HCT116 (cell line): Measurements from ENCODE around the gene EDN1. TPM values are rescaled to one million over a fixed set of nuclear protein-coding genes. Genes with fewer than 3 reads are reported as not detected.

ENCODE experiments used
- ATAC-seq: fragments of 200-7000 bp; cut with Tn5 transposase; 2 replicates; pipeline ENCODE4 v1.9.1; 2020; ENCODE audit warnings: mild to moderate bottlenecking, moderate library complexity
- BruUV-seq: library from RNA; stranded (reverse); fragments of 400-500 nt; replicated peaks from 2 replicates; lab custom pipeline; 2021; lab: Mats Ljungman, UMichigan
- CTCF ChIA-PET: fragments of 300-600 bp; sonication (Branson Sonifier 250); formaldehyde crosslinking; loops from one replicate; lab custom pipeline; 2021; ENCODE audit warnings: antibody characterized with exemption; lab: Charles Lee
- POLR2A ChIA-PET: fragments of 300-600, 350-600 bp; sonication (Branson Sonifier 250); formaldehyde crosslinking; loops from one replicate; lab custom pipeline; 2021; ENCODE audit warnings: antibody characterized with exemption; lab: Charles Lee
- RAD21 ChIA-PET, 2 experiments: fragments of 300-600 bp; sonication (Branson Sonifier 250); formaldehyde crosslinking; loops; one replicate each; lab custom pipeline; 2023; ENCODE audit warnings: low total read pairs in 2 of 2; ENCODE audit not compliant: uncharacterized antibody in 2 of 2, unreplicated experiment in 2 of 2, low non-redundant PET in 1 of 2; lab: Charles Lee
- DNase-seq: peaks from one replicate; pipeline ENCODE4 v3.0.0-alpha.2; 2010; ENCODE audit warnings: low read depth, low spot score
- H2AFZ ChIP-seq: fragments of 200-600 bp; shearing (Covaris generic), sonication (generic); 2 replicates; pipeline ENCODE4 v1.6.1; 2017; ENCODE audit warnings: low read depth, mixed run types, mixed read lengths, antibody characterized with exemption, low read length; ENCODE audit not compliant: poor library complexity, severe bottlenecking
- H3K27ac ChIP-seq: 2 replicates; pipeline ENCODE4 v1.5.1; 2012; ENCODE audit warnings: low read depth, low read length
- H3K27me3 ChIP-seq: fragments of 200-600 bp; sonication (generic); 2 replicates; pipeline ENCODE4 v1.6.1; 2016; ENCODE audit warnings: mixed run types, low read length, mixed read lengths; ENCODE audit not compliant: insufficient read depth
- H3K36me3 ChIP-seq, 2 experiments: fragments of 200-500 bp in 1 of 2; fragments of 200-600 bp in 1 of 2; sonication (Bioruptor generic) in 1 of 2; sonication (generic) in 1 of 2; 2 replicates each; pipeline versions ENCODE4 v1.5.1 to v1.6.1; 2014 to 2016; ENCODE audit warnings: low read length in 2 of 2, inconsistent platforms in 1 of 2, mixed read lengths in 1 of 2, mixed run types in 1 of 2; ENCODE audit not compliant: insufficient read depth in 2 of 2, control insufficient read depth in 1 of 2
- H3K4me1 ChIP-seq, 2 experiments: fragments of 200-600 bp in 1 of 2; sonication (generic) in 1 of 2; 2 replicates each; pipeline versions ENCODE4 v1.5.1 to v1.6.1; 2012 to 2017; ENCODE audit warnings: low read length in 2 of 2, inconsistent platforms in 1 of 2, mild to moderate bottlenecking in 1 of 2, mixed read lengths in 1 of 2, mixed run types in 1 of 2, moderate library complexity in 1 of 2; ENCODE audit not compliant: insufficient read depth in 2 of 2, control insufficient read depth in 1 of 2
- H3K4me2 ChIP-seq: fragments of 200-600 bp; sonication (generic); 2 replicates; pipeline ENCODE4 v1.6.1; 2017; ENCODE audit warnings: mixed run types, low read length, mixed read lengths
- H3K4me3 ChIP-seq, 2 experiments: fragments of 200-600 bp in 1 of 2; sonication (generic) in 1 of 2; replicated peaks in 1 of 2; 2 replicates each; pipeline ENCODE4 v1.5.1; 2011 to 2016; ENCODE audit warnings: low read length in 2 of 2, control low read depth in 1 of 2, low read depth in 1 of 2, mild to moderate bottlenecking in 1 of 2, mixed read lengths in 1 of 2, mixed run types in 1 of 2
- H3K79me2 ChIP-seq: fragments of 200-600 bp; sonication (generic); 2 replicates; pipeline ENCODE4 v1.6.1; 2017; ENCODE audit warnings: mild to moderate bottlenecking, mixed run types, low read length, moderate library complexity, mixed read lengths; ENCODE audit not compliant: insufficient read depth
- H3K9ac ChIP-seq: fragments of 200-600 bp; sonication (generic); 2 replicates; pipeline ENCODE4 v1.6.1; 2016; ENCODE audit warnings: low read length, mixed read lengths
- H3K9me2 ChIP-seq: fragments of 200-600 bp; sonication (generic), shearing (Covaris generic); 2 replicates; pipeline ENCODE4 v1.6.1; 2017; ENCODE audit warnings: mixed run types, mild to moderate bottlenecking, moderate library complexity; ENCODE audit not compliant: insufficient read depth
- H3K9me3 ChIP-seq, 2 experiments: fragments of 200-500 bp in 1 of 2; fragments of 200-600 bp in 1 of 2; sonication (Bioruptor generic) in 1 of 2; sonication (generic) in 1 of 2; 2 replicates each; pipeline ENCODE4 v1.6.1; 2014 to 2017; ENCODE audit warnings: low read length in 2 of 2, mixed read lengths in 2 of 2, inconsistent platforms in 1 of 2, low read depth in 1 of 2, mild to moderate bottlenecking in 1 of 2, mixed run types in 1 of 2, moderate library complexity in 1 of 2; ENCODE audit not compliant: control insufficient read depth in 1 of 2, insufficient read depth in 1 of 2
- H4K20me1 ChIP-seq: fragments of 200-600 bp; sonication (generic), shearing (Covaris generic); 2 replicates; pipeline ENCODE4 v1.6.1; 2017; ENCODE audit warnings: mixed run types, mild to moderate bottlenecking, moderate library complexity; ENCODE audit not compliant: insufficient read depth
- CTCF ChIP-seq, 3 experiments: fragments of 200-600 bp in 1 of 3; sonication (generic) in 1 of 3; IDR thresholded peaks in 2 of 3; conservative IDR thresholded peaks in 1 of 3; 2 replicates each; pipeline ENCODE4 v1.5.1; 2012 to 2017; ENCODE audit warnings: low read depth in 2 of 3, low read length in 2 of 3, antibody characterized with exemption in 1 of 3, borderline replicate concordance in 1 of 3, control low read depth in 1 of 3, mild to moderate bottlenecking in 1 of 3, mixed read lengths in 1 of 3, mixed run types in 1 of 3, moderate library complexity in 1 of 3; ENCODE audit not compliant: insufficient read depth in 1 of 3
- RAD21 ChIP-seq: IDR thresholded peaks from 2 replicates; pipeline ENCODE4 v1.6.1; 2012; ENCODE audit warnings: low read depth, mild to moderate bottlenecking
- ZBTB33 ChIP-seq: IDR thresholded peaks from 2 replicates; pipeline ENCODE4 v1.6.1; 2011; ENCODE audit warnings: mild to moderate bottlenecking, low read length, moderate library complexity; ENCODE audit not compliant: insufficient replicate concordance; ENCODE audit errors: extremely low read depth
- intact Hi-C: fragments of 100-400 bp; cut with micrococcal nuclease; formaldehyde crosslinking; loops from 2 replicates; pipeline ENCODE4 v1.10.0; 2022
- total RNA-seq: library from RNA; stranded (reverse); gene quantifications from one replicate; pipeline ENCODE4 v1.2.1, GENCODE V29; 2021; ENCODE audit not compliant: unreplicated experiment

Gene EDN1
- total RNA-seq, 1 experiment from 2014 or later, result 0.22 TPM

- intact Hi-C loops, result no loop called here
- RAD21 ChIA-PET, result no interaction called here
Observed at GRCh38 chr6:12311106-12311505, 20.9 kb downstream of the EDN1 start.

More at GRCh38 chr6:12311106-12311505, 20.9 kb downstream of the EDN1 start:
- peak; percentile 65 for ATAC-seq
- BruUV-seq, result no TSS peak
- TF ChIP-seq RAD21 (peak; percentile 59), ZBTB33 (no peak), CTCF (IDR thresholded peaks at IDR 0.05 in 2 of 3, conservative IDR thresholded peaks at IDR 0.05 in 1 of 3; ENCODE audit: borderline replicate concordance in 1 of 3, insufficient read depth in 1 of 3, low read depth in 2 of 3, low read length in 2 of 3) (peak in 2 of 3 experiments; percentile 19 to 43; a peak in 2 of 6 replicates)
- POLR2A ChIA-PET, result no interaction called here
- no peaks in the 10 kb centered on the region for H3K9me2 ChIP-seq
- no peak overlapping the region for H3K9ac ChIP-seq
- H3K79me2 ChIP-seq, result no peaks in the 10 kb centered on the region
- peak overlapping the region; percentile 55 for H2AFZ ChIP-seq
- no peaks in the 10 kb centered on the region for H3K27me3 ChIP-seq
- H3K9me3 ChIP-seq, result no peaks in the 10 kb centered on the region
- CTCF ChIA-PET, result interaction anchor here (1.3 to 2.5 kb wide), 4 partner anchors 21 to 295 kb away, joined by 3 to 10 read pairs (median 8); partner anchors contain the start of gene EDN1
- no peak overlapping the region for H3K4me3 ChIP-seq
- no peak overlapping the region for H3K27ac ChIP-seq
- no peak overlapping the region for H3K4me2 ChIP-seq
- no peaks in the 10 kb centered on the region for H4K20me1 ChIP-seq
- no peak for DNase-seq
- H3K36me3 ChIP-seq, result no peaks in the 10 kb centered on the region
- H3K4me1 ChIP-seq, result peaks cover 0 to 26% of the 10 kb centered on the region in 2 experiments; a peak in 2 of 4 replicates
